ENCODE measurements around the gene TPD52L1.

TPD52L1 gene

DNA sequence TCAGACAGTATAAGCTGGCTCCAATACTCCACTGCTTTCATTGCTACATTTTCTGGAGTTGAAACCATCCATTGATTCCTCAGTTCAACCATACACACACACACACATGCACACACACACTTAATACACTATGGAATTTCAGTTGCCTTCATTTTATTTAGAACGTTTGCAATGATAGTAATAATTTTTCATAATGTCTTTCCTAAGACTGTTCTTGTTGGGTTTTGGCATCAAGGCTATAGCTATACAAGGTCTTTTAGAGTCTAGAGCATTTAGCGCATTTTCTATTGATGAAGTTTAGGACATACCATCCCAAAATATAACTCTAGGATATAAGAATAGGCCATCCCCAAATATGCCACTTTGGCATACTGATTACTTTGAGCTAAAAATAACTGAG lies 15.5 kb upstream of the TPD52L1 start:
- Histone ChIP-seq H2BK15ac (ENCODE audit: low read depth, poor library complexity, severe bottlenecking) (no peak overlapping the region), H3K9me3 (ENCODE audit: control insufficient read depth, low read length) (no peaks in the 10 kb centered on the region), H3K18ac (ENCODE audit: low read depth in 1 of 2, low read length in 2 of 2) (no peak overlapping the region), H3K79me1 (replicated peaks; ENCODE audit: low read length, poor library complexity, severe bottlenecking) (no peaks in the 10 kb centered on the region), H2AFZ (ENCODE audit: low read depth, low read length) (no peak overlapping the region), H3K36me3 (ENCODE audit: control insufficient read depth in 1 of 2, insufficient read depth in 2 of 2, low read depth in 1 of 2, low read length in 2 of 2) (no peaks in the 10 kb centered on the region), H2AK5ac (ENCODE audit: low read length, severe bottlenecking) (no peak overlapping the region), H3K14ac (ENCODE audit: low read length in 2 of 2) (no peak overlapping the region), H3K4me1 (ENCODE audit: control insufficient read depth, insufficient read depth, low read depth, low read length) (peaks cover 3% of the 10 kb centered on the region), H4K91ac (ENCODE audit: low read length) (no peak overlapping the region), H3K27me3 (ENCODE audit: control insufficient read depth in 1 of 2, insufficient read depth in 1 of 2, low read length in 2 of 2) (no peaks in the 10 kb centered on the region), H3K4ac (ENCODE audit: low read depth in 1 of 2, low read length in 2 of 2) (no peak overlapping the region), H2BK5ac (ENCODE audit: low read depth, low read length, poor library complexity, severe bottlenecking) (no peak overlapping the region), H3K4me3 (ENCODE audit: insufficient read depth in 1 of 2, low read depth in 1 of 2, low read length in 2 of 2) (no peak overlapping the region), H2BK120ac (ENCODE audit: low read depth, low read length) (no peak overlapping the region), H2BK12ac (ENCODE audit: low read length in 2 of 2) (no peak overlapping the region), H3K23ac (ENCODE audit: low read length in 2 of 2) (no peak overlapping the region), H3K27ac (ENCODE audit: low read length, poor library complexity, severe bottlenecking) (no peak overlapping the region), H3K9ac (ENCODE audit: low read length) (no peak overlapping the region), H3K4me2 (ENCODE audit: low read length, poor library complexity, severe bottlenecking) (no peak overlapping the region), H4K8ac (ENCODE audit: low read length) (no peak overlapping the region)
- no peak for DNase-seq
- 100% methylated on average over 1 of the region's 2 CpGs for WGBS

DNA sequence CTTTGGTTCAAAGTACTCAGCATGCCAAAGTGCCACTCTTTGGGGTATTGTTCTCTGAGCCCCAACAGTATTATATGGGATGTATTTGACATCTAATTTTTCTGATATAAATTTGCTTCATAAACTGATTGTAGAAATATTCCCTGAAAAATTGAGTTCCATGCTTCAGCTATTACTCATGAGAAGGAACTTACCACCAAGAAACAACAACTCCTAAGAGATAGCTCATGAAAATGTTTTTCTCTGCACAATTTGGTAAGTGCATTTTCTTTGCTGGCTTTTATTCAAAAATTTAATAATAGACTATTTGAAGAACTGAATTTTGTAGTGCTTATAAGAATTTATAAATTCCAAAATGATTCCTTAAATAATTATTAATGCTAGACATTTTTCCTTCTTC lies 12.8 kb upstream of the TPD52L1 start:
- DNase-seq, result no peak
- H3K4ac ChIP-seq (ENCODE audit: low read depth in 1 of 2, low read length in 2 of 2), result no peak overlapping the region
- H3K9me3 ChIP-seq (ENCODE audit: control insufficient read depth, low read length), result no peaks in the 10 kb centered on the region
- no peaks in the 10 kb centered on the region for H3K36me3 ChIP-seq (ENCODE audit: control insufficient read depth in 1 of 2, insufficient read depth in 2 of 2, low read depth in 1 of 2, low read length in 2 of 2)
- no peak overlapping the region for H3K18ac ChIP-seq (ENCODE audit: low read depth in 1 of 2, low read length in 2 of 2)
- H3K23ac ChIP-seq (ENCODE audit: low read length in 2 of 2), result no peak overlapping the region
- H2BK120ac ChIP-seq (ENCODE audit: low read depth, low read length), result no peak overlapping the region
- H3K14ac ChIP-seq (ENCODE audit: low read length in 2 of 2), result no peak overlapping the region
- no peak overlapping the region for H3K4me3 ChIP-seq (ENCODE audit: insufficient read depth in 1 of 2, low read depth in 1 of 2, low read length in 2 of 2)
- H3K27me3 ChIP-seq (ENCODE audit: control insufficient read depth in 1 of 2, insufficient read depth in 1 of 2, low read length in 2 of 2), result no peaks in the 10 kb centered on the region
- H2BK15ac ChIP-seq (ENCODE audit: low read depth, poor library complexity, severe bottlenecking), result no peak overlapping the region
- H4K91ac ChIP-seq (ENCODE audit: low read length), result no peak overlapping the region
- no peak overlapping the region for H4K8ac ChIP-seq (ENCODE audit: low read length)
- H2AFZ ChIP-seq (ENCODE audit: low read depth, low read length), result no peak overlapping the region
- H3K27ac ChIP-seq (ENCODE audit: low read length, poor library complexity, severe bottlenecking), result no peak overlapping the region
- H2BK5ac ChIP-seq (ENCODE audit: low read depth, low read length, poor library complexity, severe bottlenecking), result no peak overlapping the region
- no peak overlapping the region for H2BK12ac ChIP-seq (ENCODE audit: low read length in 2 of 2)
- H3K4me1 ChIP-seq (ENCODE audit: control insufficient read depth, insufficient read depth, low read depth, low read length), result peaks cover 3% of the 10 kb centered on the region
- no peak overlapping the region for H3K9ac ChIP-seq (ENCODE audit: low read length)
- no peak overlapping the region for H2AK5ac ChIP-seq (ENCODE audit: low read length, severe bottlenecking)
- H3K4me2 ChIP-seq (ENCODE audit: low read length, poor library complexity, severe bottlenecking), result no peak overlapping the region
- no peaks in the 10 kb centered on the region for H3K79me1 ChIP-seq (replicated peaks; ENCODE audit: low read length, poor library complexity, severe bottlenecking)

DNA sequence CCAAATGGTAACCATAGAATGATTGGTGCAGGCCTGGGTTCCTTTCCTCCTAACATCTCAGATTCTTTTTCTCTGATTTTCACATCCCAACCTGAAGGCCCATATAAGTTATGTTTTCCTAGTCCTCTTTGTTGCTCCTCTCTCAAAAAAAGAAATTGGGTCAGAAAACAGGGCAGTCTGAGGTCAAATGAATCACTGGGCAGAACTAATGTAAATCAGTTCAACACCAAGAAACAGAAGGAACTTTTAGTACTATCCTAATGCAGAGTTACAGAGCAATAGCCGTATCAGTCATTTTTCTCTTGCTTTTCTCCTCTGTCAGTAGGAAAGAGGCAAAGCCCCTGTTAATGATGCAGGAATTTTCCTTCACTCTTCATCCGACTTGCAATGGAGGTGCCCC lies 11.0 kb upstream of the TPD52L1 start:
- H2AK5ac ChIP-seq (ENCODE audit: low read length, severe bottlenecking), result no peak overlapping the region
- H3K4ac ChIP-seq (ENCODE audit: low read depth in 1 of 2, low read length in 2 of 2), result no peak overlapping the region
- WGBS, result 91% methylated on average over 2 of the region's 2 CpGs
- H3K23ac ChIP-seq (ENCODE audit: low read length in 2 of 2), result no peak overlapping the region
- H3K4me2 ChIP-seq (ENCODE audit: low read length, poor library complexity, severe bottlenecking), result no peak overlapping the region
- H3K36me3 ChIP-seq (ENCODE audit: control insufficient read depth in 1 of 2, insufficient read depth in 2 of 2, low read depth in 1 of 2, low read length in 2 of 2), result no peaks in the 10 kb centered on the region
- H3K18ac ChIP-seq (ENCODE audit: low read depth in 1 of 2, low read length in 2 of 2), result no peak overlapping the region
- no peak overlapping the region for H3K9ac ChIP-seq (ENCODE audit: low read length)
- no peak overlapping the region for H2BK12ac ChIP-seq (ENCODE audit: low read length in 2 of 2)
- DNase-seq, result no peak
- no peak overlapping the region for H2AFZ ChIP-seq (ENCODE audit: low read depth, low read length)
- no peak overlapping the region for H4K91ac ChIP-seq (ENCODE audit: low read length)
- no peak overlapping the region for H4K8ac ChIP-seq (ENCODE audit: low read length)
- H2BK5ac ChIP-seq (ENCODE audit: low read depth, low read length, poor library complexity, severe bottlenecking), result no peak overlapping the region
- H3K27me3 ChIP-seq (ENCODE audit: control insufficient read depth in 1 of 2, insufficient read depth in 1 of 2, low read length in 2 of 2), result no peaks in the 10 kb centered on the region
- H3K79me1 ChIP-seq (replicated peaks; ENCODE audit: low read length, poor library complexity, severe bottlenecking), result no peaks in the 10 kb centered on the region
- H3K14ac ChIP-seq (ENCODE audit: low read length in 2 of 2), result no peak overlapping the region
- H3K4me1 ChIP-seq (ENCODE audit: control insufficient read depth, insufficient read depth, low read depth, low read length), result peaks cover 3% of the 10 kb centered on the region
- no peak overlapping the region for H3K27ac ChIP-seq (ENCODE audit: low read length, poor library complexity, severe bottlenecking)
- no peak overlapping the region for H3K4me3 ChIP-seq (ENCODE audit: insufficient read depth in 1 of 2, low read depth in 1 of 2, low read length in 2 of 2)
- H2BK15ac ChIP-seq (ENCODE audit: low read depth, poor library complexity, severe bottlenecking), result no peak overlapping the region
- no peaks in the 10 kb centered on the region for H3K9me3 ChIP-seq (ENCODE audit: control insufficient read depth, low read length)
- H2BK120ac ChIP-seq (ENCODE audit: low read depth, low read length), result no peak overlapping the region

DNA sequence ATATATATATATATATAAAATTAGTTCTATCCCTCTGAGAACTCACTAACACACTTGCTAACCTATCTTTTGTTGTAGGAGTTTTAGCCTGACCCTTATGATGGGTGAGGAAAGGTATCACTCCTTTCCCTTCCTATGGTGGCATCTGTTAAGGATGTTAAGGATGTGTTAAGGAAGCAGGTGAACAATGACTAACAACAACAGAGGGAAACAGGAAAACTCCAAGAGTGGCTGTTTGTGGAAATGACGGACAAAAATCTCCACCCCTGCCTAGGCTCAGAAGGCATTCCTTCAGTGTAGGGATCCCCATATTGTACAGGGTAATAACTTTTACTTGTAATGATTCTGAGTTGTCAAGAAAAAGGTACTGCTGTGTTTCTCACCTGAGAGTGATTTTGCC lies 8.8 kb upstream of the TPD52L1 start:
- Histone ChIP-seq H2BK12ac (ENCODE audit: low read length in 2 of 2) (no peak overlapping the region), H3K9me3 (ENCODE audit: control insufficient read depth, low read length) (no peaks in the 10 kb centered on the region), H2BK5ac (ENCODE audit: low read depth, low read length, poor library complexity, severe bottlenecking) (no peak overlapping the region), H3K79me1 (replicated peaks; ENCODE audit: low read length, poor library complexity, severe bottlenecking) (no peaks in the 10 kb centered on the region), H3K9ac (ENCODE audit: low read length) (no peak overlapping the region), H3K36me3 (ENCODE audit: control insufficient read depth in 1 of 2, insufficient read depth in 2 of 2, low read depth in 1 of 2, low read length in 2 of 2) (no peaks in the 10 kb centered on the region), H3K14ac (ENCODE audit: low read length in 2 of 2) (no peak overlapping the region), H4K91ac (ENCODE audit: low read length) (no peak overlapping the region), H3K4me2 (ENCODE audit: low read length, poor library complexity, severe bottlenecking) (no peak overlapping the region), H3K18ac (ENCODE audit: low read depth in 1 of 2, low read length in 2 of 2) (no peak overlapping the region), H3K4ac (ENCODE audit: low read depth in 1 of 2, low read length in 2 of 2) (no peak overlapping the region), H3K4me3 (ENCODE audit: insufficient read depth in 1 of 2, low read depth in 1 of 2, low read length in 2 of 2) (no peak overlapping the region), H3K23ac (ENCODE audit: low read length in 2 of 2) (no peak overlapping the region), H2AFZ (ENCODE audit: low read depth, low read length) (no peak overlapping the region), H2BK15ac (ENCODE audit: low read depth, poor library complexity, severe bottlenecking) (no peak overlapping the region), H2AK5ac (ENCODE audit: low read length, severe bottlenecking) (no peak overlapping the region), H3K4me1 (ENCODE audit: control insufficient read depth, insufficient read depth, low read depth, low read length) (peaks cover 3% of the 10 kb centered on the region), H4K8ac (ENCODE audit: low read length) (no peak overlapping the region), H3K27me3 (ENCODE audit: control insufficient read depth in 1 of 2, insufficient read depth in 1 of 2, low read length in 2 of 2) (no peaks in the 10 kb centered on the region), H2BK120ac (ENCODE audit: low read depth, low read length) (no peak overlapping the region), H3K27ac (ENCODE audit: low read length, poor library complexity, severe bottlenecking) (no peak overlapping the region)
- no peak for DNase-seq
- no CpG with 5 or more reads among the region's 1 CpG for WGBS

Data from mesenchymal stem cell (in vitro differentiated cells and primary cell).